Astrocyte (in vitro differentiated cells and primary cell): ENCODE results near the gene OR1S2. TPM values are rescaled to one million over a fixed set of nuclear protein-coding genes. Genes with fewer than 3 reads are reported as not detected.

Experiments
- DNase-seq: peaks from one replicate; pipeline ENCODE4 v3.0.0-alpha.2; 2010; ENCODE audit warnings: low read depth
- FAIRE-seq: peaks from 2 replicates; lab custom pipeline; 2011; peaks lifted over from hg19 to GRCh38; lab: Jason Lieb, UNC
- H2AFZ ChIP-seq: 2 replicates; pipeline ENCODE4 v1.6.0; 2012; ENCODE audit warnings: low read depth, low read length, inconsistent platforms
- H3K27ac ChIP-seq: 2 replicates; pipeline ENCODE4 v1.5.1; 2011; ENCODE audit warnings: low read depth, low read length, inconsistent platforms
- H3K27me3 ChIP-seq: 2 replicates; pipeline ENCODE4 v1.6.0; 2011; ENCODE audit warnings: low read length, inconsistent platforms; ENCODE audit not compliant: insufficient read depth
- H3K36me3 ChIP-seq: 2 replicates; pipeline ENCODE4 v1.5.1; 2011; ENCODE audit warnings: low read length, inconsistent platforms; ENCODE audit not compliant: insufficient read depth
- H3K4me1 ChIP-seq: 2 replicates; pipeline ENCODE4 v1.5.1; 2011; ENCODE audit warnings: low read length, inconsistent platforms; ENCODE audit not compliant: insufficient read depth
- H3K4me2 ChIP-seq: 2 replicates; pipeline ENCODE4 v1.6.0; 2012; ENCODE audit warnings: low read length, inconsistent platforms
- H3K4me3 ChIP-seq: 2 replicates; pipeline ENCODE4 v1.5.1; 2011; ENCODE audit warnings: low read depth, mild to moderate bottlenecking, low read length, inconsistent platforms; ENCODE audit not compliant: insufficient read depth
- H3K79me2 ChIP-seq: 2 replicates; pipeline ENCODE4 v1.6.0; 2012; ENCODE audit warnings: mild to moderate bottlenecking, low read length, inconsistent platforms; ENCODE audit not compliant: insufficient read depth
- H3K9ac ChIP-seq: 2 replicates; pipeline ENCODE4 v1.6.0; 2012; ENCODE audit warnings: mild to moderate bottlenecking, low read length, inconsistent platforms
- H3K9me3 ChIP-seq: 2 replicates; pipeline ENCODE4 v1.5.1; 2012; ENCODE audit warnings: low read depth, mild to moderate bottlenecking, low read length, inconsistent platforms; ENCODE audit not compliant: insufficient read depth
- H4K20me1 ChIP-seq: 2 replicates; pipeline ENCODE4 v1.6.0; 2012; ENCODE audit warnings: low read length, inconsistent platforms; ENCODE audit not compliant: insufficient read depth
- H3K27ac Mint-ChIP-seq: one replicate; pipeline ENCODE4 v1.8.0; 2021; ENCODE audit warnings: mild to moderate bottlenecking, mixed read lengths; ENCODE audit not compliant: unreplicated experiment
- H3K27me3 Mint-ChIP-seq: one replicate; pipeline ENCODE4 v1.8.0; 2021; ENCODE audit warnings: low read depth, mixed read lengths; ENCODE audit not compliant: unreplicated experiment
- H3K36me3 Mint-ChIP-seq: one replicate; pipeline ENCODE4 v1.8.0; 2021; ENCODE audit warnings: low read depth, mixed read lengths; ENCODE audit not compliant: unreplicated experiment
- H3K4me1 Mint-ChIP-seq: one replicate; pipeline ENCODE4 v1.8.0; 2021; ENCODE audit warnings: low read depth, mixed read lengths; ENCODE audit not compliant: unreplicated experiment
- H3K4me3 Mint-ChIP-seq: one replicate; pipeline ENCODE4 v1.8.0; 2021; ENCODE audit warnings: mild to moderate bottlenecking, moderate library complexity, mixed read lengths; ENCODE audit not compliant: unreplicated experiment
- H3K9me3 Mint-ChIP-seq: one replicate; pipeline ENCODE4 v1.8.0; 2021; ENCODE audit warnings: mild to moderate bottlenecking, mixed read lengths; ENCODE audit not compliant: unreplicated experiment
- CTCF ChIP-seq: IDR thresholded peaks from 2 replicates; pipeline ENCODE4 v1.5.1; 2011; ENCODE audit warnings: low read depth, mild to moderate bottlenecking, inconsistent platforms, low read length, moderate library complexity; ENCODE audit not compliant: insufficient read depth
- EZH2 ChIP-seq: IDR thresholded peaks from 2 replicates; pipeline ENCODE4 v1.6.1; 2012; ENCODE audit warnings: mild to moderate bottlenecking, low read length, inconsistent platforms; ENCODE audit not compliant: insufficient read depth
- total RNA-seq: library from RNA; stranded (reverse); gene quantifications from 2 replicates; pipeline ENCODE4 v1.2.1, GENCODE V29; 2021

OR1S2 gene
- total RNA-seq, 1 donor from 2014 or later, result not detected

GRCh38 chr11:58165504-58166106 is 38.3 kb downstream of the OR1S2 start:
- Histone ChIP-seq H3K27ac (no peak overlapping the region), H3K4me1 (no peaks in the 10 kb centered on the region), H4K20me1 (no peaks in the 10 kb centered on the region), H3K79me2 (no peaks in the 10 kb centered on the region), H3K27me3 (no peaks in the 10 kb centered on the region), H3K4me2 (no peak overlapping the region), H3K36me3 (no peaks in the 10 kb centered on the region), H2AFZ (no peak overlapping the region), H3K4me3 (no peak overlapping the region), H3K9ac (no peak overlapping the region), H3K9me3 (peaks cover 4% of the 10 kb centered on the region)
- no peak for TF ChIP-seq EZH2
- no peak for TF ChIP-seq CTCF
- no peak overlapping the region for H3K4me3 Mint-ChIP-seq
- DNase-seq, result no peak
- FAIRE-seq, result no peak
- H3K27me3 Mint-ChIP-seq, result no peaks in the 10 kb centered on the region
- no peaks in the 10 kb centered on the region for H3K4me1 Mint-ChIP-seq
- no peaks in the 10 kb centered on the region for H3K36me3 Mint-ChIP-seq
- no peaks in the 10 kb centered on the region for H3K9me3 Mint-ChIP-seq
- no peak overlapping the region for H3K27ac Mint-ChIP-seq

- Histone ChIP-seq H3K9ac (no peak overlapping the region), H3K4me2 (no peak overlapping the region), H3K27me3 (no peaks in the 10 kb centered on the region), H3K36me3 (no peaks in the 10 kb centered on the region), H3K27ac (no peak overlapping the region), H3K9me3 (peaks cover 4% of the 10 kb centered on the region), H3K4me1 (no peaks in the 10 kb centered on the region), H3K4me3 (no peak overlapping the region), H3K79me2 (no peaks in the 10 kb centered on the region), H2AFZ (no peak overlapping the region), H4K20me1 (no peaks in the 10 kb centered on the region)
- TF ChIP-seq EZH2, result no peak
- TF ChIP-seq CTCF, result no peak
- Mint-ChIP-seq H3K4me3 (no peak overlapping the region), H3K4me1 (no peaks in the 10 kb centered on the region), H3K27me3 (no peaks in the 10 kb centered on the region), H3K36me3 (no peaks in the 10 kb centered on the region), H3K27ac (no peak overlapping the region), H3K9me3 (no peaks in the 10 kb centered on the region)
- DNase-seq (no peak), FAIRE-seq (no peak)
These were observed 39.0 kb downstream of the OR1S2 start for GRCh38 chr11:58164990-58165389.

- H3K4me1 Mint-ChIP-seq, result no peaks in the 10 kb centered on the region
- Histone ChIP-seq H3K79me2 (no peaks in the 10 kb centered on the region), H3K4me1 (no peaks in the 10 kb centered on the region)
These were observed 39.6 kb downstream of the OR1S2 start for GRCh38 chr11:58164389-58164788.

More at GRCh38 chr11:58164389-58164788, 39.6 kb downstream of the OR1S2 start:
- no peak overlapping the region for H3K27ac Mint-ChIP-seq
- no peak overlapping the region for H3K4me3 Mint-ChIP-seq
- H3K9me3 Mint-ChIP-seq, result peaks cover 2% of the 10 kb centered on the region
- H3K27me3 ChIP-seq, result no peaks in the 10 kb centered on the region
- H3K36me3 Mint-ChIP-seq, result no peaks in the 10 kb centered on the region
- DNase-seq, result no peak
- H3K27ac ChIP-seq, result no peak overlapping the region
- H3K9me3 ChIP-seq, result peaks cover 4% of the 10 kb centered on the region
- no peak overlapping the region for H3K4me2 ChIP-seq
- H4K20me1 ChIP-seq, result no peaks in the 10 kb centered on the region
- H3K27me3 Mint-ChIP-seq, result no peaks in the 10 kb centered on the region
- no peak for FAIRE-seq
- H3K36me3 ChIP-seq, result no peaks in the 10 kb centered on the region
- H3K9ac ChIP-seq, result no peak overlapping the region
- no peak overlapping the region for H2AFZ ChIP-seq
- TF ChIP-seq EZH2, result no peak
- TF ChIP-seq CTCF, result no peak
- no peak overlapping the region for H3K4me3 ChIP-seq
